HCT116 (cell line): ENCODE measurements around the gene SENP6. TPM values are rescaled to one million over a fixed set of nuclear protein-coding genes. Genes with fewer than 3 reads are reported as not detected.

Experiments
- ATAC-seq: fragments of 200-7000 bp; cut with Tn5 transposase; 2 replicates; pipeline ENCODE4 v1.9.1; 2020; ENCODE audit warnings: mild to moderate bottlenecking, moderate library complexity
- BruUV-seq: library from RNA; stranded (reverse); fragments of 400-500 nt; replicated peaks from 2 replicates; lab custom pipeline; 2021; lab: Mats Ljungman, UMichigan
- CTCF ChIA-PET: fragments of 300-600 bp; sonication (Branson Sonifier 250); formaldehyde crosslinking; loops from one replicate; lab custom pipeline; 2021; ENCODE audit warnings: antibody characterized with exemption; lab: Charles Lee
- POLR2A ChIA-PET: fragments of 300-600, 350-600 bp; sonication (Branson Sonifier 250); formaldehyde crosslinking; loops from one replicate; lab custom pipeline; 2021; ENCODE audit warnings: antibody characterized with exemption; lab: Charles Lee
- RAD21 ChIA-PET, 2 experiments: fragments of 300-600 bp; sonication (Branson Sonifier 250); formaldehyde crosslinking; loops; one replicate each; lab custom pipeline; 2023; ENCODE audit warnings: low total read pairs in 2 of 2; ENCODE audit not compliant: uncharacterized antibody in 2 of 2, unreplicated experiment in 2 of 2, low non-redundant PET in 1 of 2; lab: Charles Lee
- DNase-seq: peaks from one replicate; pipeline ENCODE4 v3.0.0-alpha.2; 2010; ENCODE audit warnings: low read depth, low spot score
- H2AFZ ChIP-seq: fragments of 200-600 bp; shearing (Covaris generic), sonication (generic); 2 replicates; pipeline ENCODE4 v1.6.1; 2017; ENCODE audit warnings: low read depth, mixed run types, mixed read lengths, antibody characterized with exemption, low read length; ENCODE audit not compliant: poor library complexity, severe bottlenecking
- H3K27ac ChIP-seq: 2 replicates; pipeline ENCODE4 v1.5.1; 2012; ENCODE audit warnings: low read depth, low read length
- H3K27me3 ChIP-seq: fragments of 200-600 bp; sonication (generic); 2 replicates; pipeline ENCODE4 v1.6.1; 2016; ENCODE audit warnings: mixed run types, low read length, mixed read lengths; ENCODE audit not compliant: insufficient read depth
- H3K36me3 ChIP-seq, 2 experiments: fragments of 200-500 bp in 1 of 2; fragments of 200-600 bp in 1 of 2; sonication (Bioruptor generic) in 1 of 2; sonication (generic) in 1 of 2; 2 replicates each; pipeline versions ENCODE4 v1.5.1 to v1.6.1; 2014 to 2016; ENCODE audit warnings: low read length in 2 of 2, inconsistent platforms in 1 of 2, mixed read lengths in 1 of 2, mixed run types in 1 of 2; ENCODE audit not compliant: insufficient read depth in 2 of 2, control insufficient read depth in 1 of 2
- H3K4me1 ChIP-seq, 2 experiments: fragments of 200-600 bp in 1 of 2; sonication (generic) in 1 of 2; 2 replicates each; pipeline versions ENCODE4 v1.5.1 to v1.6.1; 2012 to 2017; ENCODE audit warnings: low read length in 2 of 2, inconsistent platforms in 1 of 2, mild to moderate bottlenecking in 1 of 2, mixed read lengths in 1 of 2, mixed run types in 1 of 2, moderate library complexity in 1 of 2; ENCODE audit not compliant: insufficient read depth in 2 of 2, control insufficient read depth in 1 of 2
- H3K4me2 ChIP-seq: fragments of 200-600 bp; sonication (generic); 2 replicates; pipeline ENCODE4 v1.6.1; 2017; ENCODE audit warnings: mixed run types, low read length, mixed read lengths
- H3K4me3 ChIP-seq, 2 experiments: fragments of 200-600 bp in 1 of 2; sonication (generic) in 1 of 2; replicated peaks in 1 of 2; 2 replicates each; pipeline ENCODE4 v1.5.1; 2011 to 2016; ENCODE audit warnings: low read length in 2 of 2, control low read depth in 1 of 2, low read depth in 1 of 2, mild to moderate bottlenecking in 1 of 2, mixed read lengths in 1 of 2, mixed run types in 1 of 2
- H3K79me2 ChIP-seq: fragments of 200-600 bp; sonication (generic); 2 replicates; pipeline ENCODE4 v1.6.1; 2017; ENCODE audit warnings: mild to moderate bottlenecking, mixed run types, low read length, moderate library complexity, mixed read lengths; ENCODE audit not compliant: insufficient read depth
- H3K9ac ChIP-seq: fragments of 200-600 bp; sonication (generic); 2 replicates; pipeline ENCODE4 v1.6.1; 2016; ENCODE audit warnings: low read length, mixed read lengths
- H3K9me2 ChIP-seq: fragments of 200-600 bp; sonication (generic), shearing (Covaris generic); 2 replicates; pipeline ENCODE4 v1.6.1; 2017; ENCODE audit warnings: mixed run types, mild to moderate bottlenecking, moderate library complexity; ENCODE audit not compliant: insufficient read depth
- H3K9me3 ChIP-seq, 2 experiments: fragments of 200-500 bp in 1 of 2; fragments of 200-600 bp in 1 of 2; sonication (Bioruptor generic) in 1 of 2; sonication (generic) in 1 of 2; 2 replicates each; pipeline ENCODE4 v1.6.1; 2014 to 2017; ENCODE audit warnings: low read length in 2 of 2, mixed read lengths in 2 of 2, inconsistent platforms in 1 of 2, low read depth in 1 of 2, mild to moderate bottlenecking in 1 of 2, mixed run types in 1 of 2, moderate library complexity in 1 of 2; ENCODE audit not compliant: control insufficient read depth in 1 of 2, insufficient read depth in 1 of 2
- H4K20me1 ChIP-seq: fragments of 200-600 bp; sonication (generic), shearing (Covaris generic); 2 replicates; pipeline ENCODE4 v1.6.1; 2017; ENCODE audit warnings: mixed run types, mild to moderate bottlenecking, moderate library complexity; ENCODE audit not compliant: insufficient read depth
- EGR1 ChIP-seq: IDR thresholded peaks from 2 replicates; pipeline ENCODE4 v1.6.1; 2012; ENCODE audit warnings: low read depth
- FOSL1 ChIP-seq: IDR thresholded peaks from 2 replicates; pipeline ENCODE4 v1.6.1; 2012; ENCODE audit warnings: low read depth
- intact Hi-C: fragments of 100-400 bp; cut with micrococcal nuclease; formaldehyde crosslinking; loops from 2 replicates; pipeline ENCODE4 v1.10.0; 2022
- total RNA-seq: library from RNA; stranded (reverse); gene quantifications from one replicate; pipeline ENCODE4 v1.2.1, GENCODE V29; 2021; ENCODE audit not compliant: unreplicated experiment
- TF ChIP-seq, protein P1 (sequence below): IDR thresholded peaks from 2 replicates; pipeline ENCODE4 v1.6.1; 2012

SENP6 gene
- total RNA-seq, 1 experiment from 2014 or later, result 78.1 TPM

DNA sequence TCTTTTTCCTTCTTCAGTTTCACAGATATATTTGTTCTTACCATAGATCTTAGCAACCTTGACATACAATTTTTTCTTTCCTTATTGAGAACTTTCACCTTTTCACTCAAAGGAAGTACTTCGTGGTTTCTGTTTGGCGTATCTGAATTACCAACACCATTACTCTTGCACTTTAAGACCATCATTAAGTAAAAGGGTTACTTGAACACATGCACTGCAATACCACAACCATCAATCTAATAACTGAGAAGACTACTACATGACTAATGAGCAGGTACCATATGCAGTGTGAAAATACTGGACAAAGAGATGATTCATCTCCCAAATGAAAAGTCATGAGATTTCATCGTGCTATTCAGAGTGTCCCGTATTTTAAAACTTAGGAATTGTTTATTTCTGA is 21.7 kb upstream of the SENP6 start:
- Histone ChIP-seq H3K9ac (no peak overlapping the region), H3K4me3 (no peak overlapping the region), H2AFZ (no peak overlapping the region), H3K79me2 (no peaks in the 10 kb centered on the region), H3K4me2 (no peak overlapping the region), H3K27me3 (no peaks in the 10 kb centered on the region), H3K36me3 (no peaks in the 10 kb centered on the region), H3K9me3 (no peaks in the 10 kb centered on the region; a peak in 1 of 4 replicates), H3K4me1 (no peaks in the 10 kb centered on the region), H4K20me1 (no peaks in the 10 kb centered on the region), H3K9me2 (no peaks in the 10 kb centered on the region; the same call in 1 of the 2 replicates), H3K27ac (no peak overlapping the region)
- no peak for ATAC-seq
- POLR2A ChIA-PET, result no interaction called here
- DNase-seq, result no peak
- TF ChIP-seq, protein P1, sequence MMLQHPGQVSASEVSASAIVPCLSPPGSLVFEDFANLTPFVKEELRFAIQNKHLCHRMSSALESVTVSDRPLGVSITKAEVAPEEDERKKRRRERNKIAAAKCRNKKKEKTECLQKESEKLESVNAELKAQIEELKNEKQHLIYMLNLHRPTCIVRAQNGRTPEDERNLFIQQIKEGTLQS, result no peak
- TF ChIP-seq EGR1, result no peak
- RAD21 ChIA-PET, result no interaction called here
- BruUV-seq, result no TSS peak
- CTCF ChIA-PET, result no interaction called here
- intact Hi-C loops, result no loop called here

DNA sequence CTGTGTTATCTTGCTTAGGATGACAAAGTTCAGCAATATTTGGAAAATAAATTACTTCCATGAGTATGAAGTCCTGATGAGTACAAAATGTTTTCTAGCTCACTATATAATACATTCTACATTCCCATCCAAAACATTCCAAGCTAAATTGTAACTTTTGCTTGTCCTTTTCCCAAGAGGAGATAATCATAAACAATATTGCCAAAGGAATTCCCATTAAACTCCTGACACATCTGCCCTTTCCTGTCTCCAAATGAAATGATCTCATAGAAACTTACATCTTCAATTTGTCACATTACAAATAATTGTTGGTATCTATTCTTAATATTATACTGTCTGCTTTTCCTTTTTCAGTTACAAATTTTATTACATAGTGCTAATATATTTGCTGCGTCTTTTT is 20.4 kb upstream of the SENP6 start:
- Histone ChIP-seq H3K4me1 (no peaks in the 10 kb centered on the region), H3K36me3 (no peaks in the 10 kb centered on the region), H3K9ac (no peak overlapping the region), H3K9me2 (no peaks in the 10 kb centered on the region; the same call in 1 of the 2 replicates), H3K27me3 (no peaks in the 10 kb centered on the region), H4K20me1 (no peaks in the 10 kb centered on the region), H3K4me3 (no peak overlapping the region), H3K9me3 (no peaks in the 10 kb centered on the region; a peak in 1 of 4 replicates), H3K27ac (no peak overlapping the region), H2AFZ (no peak overlapping the region), H3K4me2 (no peak overlapping the region), H3K79me2 (no peaks in the 10 kb centered on the region)
- no peak for TF ChIP-seq FOSL1
- TF ChIP-seq, protein P1, result no peak
- POLR2A ChIA-PET, result no interaction called here
- RAD21 ChIA-PET, result no interaction called here
- DNase-seq (no peak), ATAC-seq (no peak)
- intact Hi-C loops, result no loop called here
- CTCF ChIA-PET, result no interaction called here
- no TSS peak for BruUV-seq
